ENCODE results near the gene DEFB126. TPM values are rescaled to one million over a fixed set of nuclear protein-coding genes. Genes with fewer than 3 reads are reported as not detected.

DEFB126 gene
- total RNA-seq, 1 experiment from 2014 or later: not detected

DNA sequence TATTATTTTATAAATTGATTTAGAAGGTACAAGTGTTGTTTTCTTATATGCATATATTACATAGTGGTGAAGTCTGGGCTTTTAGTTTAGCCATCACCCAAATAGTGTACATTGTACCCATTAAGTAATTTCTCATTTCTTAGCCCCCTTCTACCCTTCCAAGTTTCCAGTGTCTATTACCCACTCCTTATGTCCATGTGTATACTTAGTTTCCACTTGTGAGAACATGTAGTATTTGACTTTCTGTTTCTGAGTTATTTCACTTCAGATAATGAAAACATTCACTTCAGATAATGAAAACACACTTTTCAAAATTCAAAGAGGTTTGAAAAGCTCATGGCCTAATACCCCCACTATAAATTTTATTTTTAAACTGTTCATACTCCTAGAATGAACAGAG is 40.4 kb upstream of the DEFB126 start:
- intact Hi-C loops (cut with micrococcal nuclease; ENCODE audit: unreplicated experiment): no loop called here
- Histone ChIP-seq H3K9me3 (peaks cover 4% of the 10 kb centered on the region), H3K36me3 (ENCODE audit: control insufficient read depth, insufficient read depth, low read length) (no peaks in the 10 kb centered on the region), H3K4me3 (ENCODE audit: low read depth, low read length) (no peak overlapping the region), H3K27me3 (replicated peaks; ENCODE audit: control insufficient read depth, insufficient read depth, low read length) (peaks cover 1% of the 10 kb centered on the region; the same call in 1 of the 2 replicates), H3K4me1 (no peaks in the 10 kb centered on the region)
- ChIA-PET POLR2A (no interaction called here), CTCF (no interaction called here)
- Mint-ChIP-seq H3K36me3 (ENCODE audit: insufficient read depth, unreplicated experiment) (no peaks in the 10 kb centered on the region), H3K27ac (ENCODE audit: unreplicated experiment) (no peak overlapping the region), H3K9me3 (ENCODE audit: unreplicated experiment) (no peaks in the 10 kb centered on the region), H3K4me1 (ENCODE audit: low read depth, unreplicated experiment) (no peaks in the 10 kb centered on the region), H3K4me3 (ENCODE audit: unreplicated experiment) (no peak overlapping the region), H3K27me3 (ENCODE audit: insufficient read depth, unreplicated experiment) (peaks cover 17% of the 10 kb centered on the region)
- no peak for DNase-seq
- TF ChIP-seq, protein P1, sequence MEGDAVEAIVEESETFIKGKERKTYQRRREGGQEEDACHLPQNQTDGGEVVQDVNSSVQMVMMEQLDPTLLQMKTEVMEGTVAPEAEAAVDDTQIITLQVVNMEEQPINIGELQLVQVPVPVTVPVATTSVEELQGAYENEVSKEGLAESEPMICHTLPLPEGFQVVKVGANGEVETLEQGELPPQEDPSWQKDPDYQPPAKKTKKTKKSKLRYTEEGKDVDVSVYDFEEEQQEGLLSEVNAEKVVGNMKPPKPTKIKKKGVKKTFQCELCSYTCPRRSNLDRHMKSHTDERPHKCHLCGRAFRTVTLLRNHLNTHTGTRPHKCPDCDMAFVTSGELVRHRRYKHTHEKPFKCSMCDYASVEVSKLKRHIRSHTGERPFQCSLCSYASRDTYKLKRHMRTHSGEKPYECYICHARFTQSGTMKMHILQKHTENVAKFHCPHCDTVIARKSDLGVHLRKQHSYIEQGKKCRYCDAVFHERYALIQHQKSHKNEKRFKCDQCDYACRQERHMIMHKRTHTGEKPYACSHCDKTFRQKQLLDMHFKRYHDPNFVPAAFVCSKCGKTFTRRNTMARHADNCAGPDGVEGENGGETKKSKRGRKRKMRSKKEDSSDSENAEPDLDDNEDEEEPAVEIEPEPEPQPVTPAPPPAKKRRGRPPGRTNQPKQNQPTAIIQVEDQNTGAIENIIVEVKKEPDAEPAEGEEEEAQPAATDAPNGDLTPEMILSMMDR (IDR thresholded peaks at IDR 0.05; ENCODE audit: insufficient read depth in 1 of 2, low read depth in 1 of 2, low read length in 1 of 2, severe bottlenecking in 1 of 2, unreplicated experiment in 1 of 2): no peak
- no TSS peak for BruUV-seq (replicated peaks)

DNA sequence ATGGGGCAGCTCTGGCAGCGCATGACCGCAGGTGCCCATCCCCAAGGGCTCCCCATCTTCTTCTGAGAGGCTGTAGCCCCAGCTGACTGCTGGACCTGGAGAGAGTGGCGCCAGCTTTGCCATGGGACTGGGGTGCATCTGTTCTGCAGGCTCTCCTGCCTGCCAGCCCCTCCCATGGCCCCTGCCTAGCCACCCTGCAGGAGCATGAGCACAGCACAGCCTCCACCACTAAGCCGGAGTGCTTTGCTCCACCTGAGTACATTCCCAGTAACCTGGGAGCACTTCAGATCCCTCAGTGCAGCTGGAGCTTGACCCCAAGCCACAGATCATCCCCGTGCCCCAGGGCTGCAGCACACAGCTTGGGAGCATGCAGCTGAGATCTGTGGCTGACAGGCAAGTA is 38.9 kb upstream of the DEFB126 start:
- no peak overlapping the region for H3K4me3 Mint-ChIP-seq (ENCODE audit: unreplicated experiment)
- intact Hi-C loops (cut with micrococcal nuclease; ENCODE audit: unreplicated experiment): no loop called here
- Histone ChIP-seq H3K4me1 (no peaks in the 10 kb centered on the region), H3K36me3 (ENCODE audit: control insufficient read depth, insufficient read depth, low read length) (no peaks in the 10 kb centered on the region), H3K9me3 (peaks cover 4% of the 10 kb centered on the region), H3K27me3 (replicated peaks; ENCODE audit: control insufficient read depth, insufficient read depth, low read length) (peaks cover 1% of the 10 kb centered on the region; the same call in 1 of the 2 replicates), H3K4me3 (ENCODE audit: low read depth, low read length) (no peak overlapping the region)
- H3K27ac Mint-ChIP-seq (ENCODE audit: unreplicated experiment): no peak overlapping the region
- H3K36me3 Mint-ChIP-seq (ENCODE audit: insufficient read depth, unreplicated experiment): no peaks in the 10 kb centered on the region
- POLR2A ChIA-PET: no interaction called here
- H3K27me3 Mint-ChIP-seq (ENCODE audit: insufficient read depth, unreplicated experiment): peaks cover 16% of the 10 kb centered on the region
- no peaks in the 10 kb centered on the region for H3K9me3 Mint-ChIP-seq (ENCODE audit: unreplicated experiment)
- no TSS peak for BruUV-seq (replicated peaks)
- no peaks in the 10 kb centered on the region for H3K4me1 Mint-ChIP-seq (ENCODE audit: low read depth, unreplicated experiment)
- DNase-seq: no peak
- TF ChIP-seq, protein P1 (IDR thresholded peaks at IDR 0.05; ENCODE audit: insufficient read depth in 1 of 2, low read depth in 1 of 2, low read length in 1 of 2, severe bottlenecking in 1 of 2, unreplicated experiment in 1 of 2): no peak
- CTCF ChIA-PET: no interaction called here

DNA sequence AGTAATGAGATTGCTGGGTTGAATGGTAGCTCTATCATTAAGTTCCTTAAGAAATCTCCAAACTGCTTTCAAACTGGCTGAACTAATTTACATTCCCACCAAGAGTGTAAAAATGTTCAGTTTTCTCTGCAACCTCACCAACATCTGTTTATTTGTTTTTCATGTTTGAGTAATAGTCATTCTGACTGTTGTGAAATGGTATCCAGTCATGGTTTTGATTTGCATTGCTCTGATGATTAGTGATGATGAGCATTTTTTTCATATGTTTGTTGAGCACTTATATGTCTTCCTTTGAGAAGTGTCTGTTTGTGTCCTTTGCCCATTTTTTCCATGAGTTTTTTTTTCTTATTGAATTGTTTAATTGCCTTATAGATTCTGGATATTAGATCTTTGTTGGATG is 30.0 kb upstream of the DEFB126 start:
- no peak for DNase-seq
- Mint-ChIP-seq H3K4me3 (ENCODE audit: unreplicated experiment) (no peak overlapping the region), H3K27me3 (ENCODE audit: insufficient read depth, unreplicated experiment) (peaks cover 4% of the 10 kb centered on the region), H3K9me3 (ENCODE audit: unreplicated experiment) (peaks cover 14% of the 10 kb centered on the region), H3K27ac (ENCODE audit: unreplicated experiment) (no peak overlapping the region), H3K4me1 (ENCODE audit: low read depth, unreplicated experiment) (no peaks in the 10 kb centered on the region), H3K36me3 (ENCODE audit: insufficient read depth, unreplicated experiment) (no peaks in the 10 kb centered on the region)
- Histone ChIP-seq H3K4me1 (no peaks in the 10 kb centered on the region), H3K4me3 (ENCODE audit: low read depth, low read length) (no peak overlapping the region), H3K27me3 (replicated peaks; ENCODE audit: control insufficient read depth, insufficient read depth, low read length) (no peaks in the 10 kb centered on the region), H3K9me3 (peaks cover 7% of the 10 kb centered on the region), H3K36me3 (ENCODE audit: control insufficient read depth, insufficient read depth, low read length) (no peaks in the 10 kb centered on the region)
- no TSS peak for BruUV-seq (replicated peaks)
- intact Hi-C loops (cut with micrococcal nuclease; ENCODE audit: unreplicated experiment): no loop called here
- TF ChIP-seq, protein P1 (IDR thresholded peaks at IDR 0.05; ENCODE audit: insufficient read depth in 1 of 2, low read depth in 1 of 2, low read length in 1 of 2, severe bottlenecking in 1 of 2, unreplicated experiment in 1 of 2): no peak
- ChIA-PET POLR2A (no interaction called here), CTCF (no interaction called here)

Measured in Caco-2 (cell line).